ENCODE measurements around the gene ARMC7.
"Not testable (repeated sequence)": the region's sequence is repeated elsewhere in the genome, so short reads cannot be mapped to it uniquely, and the experiment has no call there.

The ARMC7 gene

DNA sequence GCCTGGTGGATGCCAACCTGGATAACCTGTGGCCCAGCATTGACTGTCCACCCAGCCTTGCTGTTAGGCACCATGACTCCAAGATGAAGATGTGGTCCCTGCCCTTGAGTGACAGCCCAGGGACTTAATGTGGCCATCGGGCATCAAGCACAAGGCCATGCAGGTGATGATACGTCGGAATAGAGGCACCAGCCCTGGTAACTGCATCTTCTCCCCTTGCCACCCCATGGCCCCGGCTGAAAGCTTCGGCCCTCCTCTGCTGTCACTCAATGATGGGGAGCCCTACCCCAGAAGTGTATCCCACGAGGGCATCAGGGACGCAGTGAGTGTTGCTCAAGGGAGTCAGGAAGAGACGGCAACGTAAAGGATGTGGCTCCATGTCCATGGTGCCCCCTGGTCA, 19.8 kb downstream of the ARMC7 start:
- TF ChIP-seq, protein P1, sequence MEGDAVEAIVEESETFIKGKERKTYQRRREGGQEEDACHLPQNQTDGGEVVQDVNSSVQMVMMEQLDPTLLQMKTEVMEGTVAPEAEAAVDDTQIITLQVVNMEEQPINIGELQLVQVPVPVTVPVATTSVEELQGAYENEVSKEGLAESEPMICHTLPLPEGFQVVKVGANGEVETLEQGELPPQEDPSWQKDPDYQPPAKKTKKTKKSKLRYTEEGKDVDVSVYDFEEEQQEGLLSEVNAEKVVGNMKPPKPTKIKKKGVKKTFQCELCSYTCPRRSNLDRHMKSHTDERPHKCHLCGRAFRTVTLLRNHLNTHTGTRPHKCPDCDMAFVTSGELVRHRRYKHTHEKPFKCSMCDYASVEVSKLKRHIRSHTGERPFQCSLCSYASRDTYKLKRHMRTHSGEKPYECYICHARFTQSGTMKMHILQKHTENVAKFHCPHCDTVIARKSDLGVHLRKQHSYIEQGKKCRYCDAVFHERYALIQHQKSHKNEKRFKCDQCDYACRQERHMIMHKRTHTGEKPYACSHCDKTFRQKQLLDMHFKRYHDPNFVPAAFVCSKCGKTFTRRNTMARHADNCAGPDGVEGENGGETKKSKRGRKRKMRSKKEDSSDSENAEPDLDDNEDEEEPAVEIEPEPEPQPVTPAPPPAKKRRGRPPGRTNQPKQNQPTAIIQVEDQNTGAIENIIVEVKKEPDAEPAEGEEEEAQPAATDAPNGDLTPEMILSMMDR (IDR thresholded peaks at IDR 0.05; ENCODE audit: low read depth, low read length, missing control alignments) = no peak
- DNase-seq (ENCODE audit: low read depth) = no peak
- H3K4me3 ChIP-seq (ENCODE audit: low read depth, low read length) = no peak overlapping the region
- in situ Hi-C loops (cut with HindIII; ENCODE audit: low sequenced_read_pairs) = no loop called here

DNA sequence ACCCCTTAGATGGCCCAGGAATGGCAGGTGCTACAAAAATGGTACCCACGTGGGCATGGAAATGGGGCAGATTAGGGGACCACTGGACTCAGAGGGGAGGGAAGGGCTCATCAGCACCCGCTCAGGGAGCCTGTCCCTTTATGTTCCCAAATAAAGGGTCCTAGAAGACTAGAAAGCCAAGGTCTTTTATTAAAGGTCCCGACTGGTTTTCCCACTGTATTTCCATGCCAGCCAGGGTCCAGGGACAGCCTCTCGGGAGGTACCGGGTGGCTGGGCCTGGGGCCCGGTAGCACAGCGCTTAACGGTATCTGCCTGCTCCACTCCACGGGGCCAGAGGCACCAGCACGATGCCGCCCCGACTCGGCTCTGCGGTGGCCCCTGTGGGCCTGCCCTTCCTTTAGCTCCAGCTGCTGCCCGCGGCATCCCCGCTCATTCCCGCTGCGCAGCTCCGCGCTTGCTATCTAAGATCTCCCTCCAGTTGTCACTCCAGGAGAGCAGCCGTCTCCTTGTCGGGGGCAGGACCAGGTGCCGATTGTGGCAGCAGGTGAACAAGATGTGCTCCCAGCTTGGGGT, 20.4 kb downstream of the ARMC7 start:
- in situ Hi-C loops (cut with HindIII; ENCODE audit: low sequenced_read_pairs) = no loop called here
- TF ChIP-seq, protein P1 (IDR thresholded peaks at IDR 0.05; ENCODE audit: low read depth, low read length, missing control alignments) = no peak
- DNase-seq (ENCODE audit: low read depth) = no peak
- peak overlapping the region; percentile 82 for H3K4me3 ChIP-seq (ENCODE audit: low read depth, low read length)

DNA sequence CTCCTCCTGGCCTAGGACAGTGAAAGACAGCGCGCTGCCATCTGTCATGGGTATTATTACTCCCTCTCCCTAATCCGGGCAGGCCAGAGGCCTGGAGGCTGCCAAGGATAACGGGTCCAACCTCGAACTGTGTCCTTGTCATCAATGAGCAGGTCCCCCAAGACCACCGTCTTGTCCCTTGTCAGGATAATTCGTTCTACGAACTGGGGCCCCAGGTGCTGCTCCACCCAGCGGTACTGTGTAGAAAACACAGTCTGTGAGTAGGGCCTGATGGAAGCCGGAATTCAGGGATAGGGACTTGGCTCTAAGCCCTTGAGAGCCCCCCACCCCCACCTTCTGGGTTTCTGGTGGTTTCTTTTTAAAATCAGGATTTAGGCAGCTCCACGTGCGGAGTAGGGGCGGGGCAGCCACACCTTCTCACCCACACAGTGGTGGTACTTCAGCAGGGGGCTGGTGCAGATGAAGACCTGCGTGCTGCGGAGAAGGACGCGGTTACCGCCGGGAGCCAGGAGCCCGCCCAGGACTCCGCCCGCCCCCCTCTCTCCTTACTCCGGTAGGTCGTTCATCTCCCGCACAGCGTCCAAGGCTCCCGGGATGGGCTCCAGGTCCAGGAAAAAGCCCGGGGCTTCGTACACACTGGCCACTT, 21.0 kb downstream of the ARMC7 start:
- peak; percentile 40 for DNase-seq (ENCODE audit: low read depth)

DNA sequence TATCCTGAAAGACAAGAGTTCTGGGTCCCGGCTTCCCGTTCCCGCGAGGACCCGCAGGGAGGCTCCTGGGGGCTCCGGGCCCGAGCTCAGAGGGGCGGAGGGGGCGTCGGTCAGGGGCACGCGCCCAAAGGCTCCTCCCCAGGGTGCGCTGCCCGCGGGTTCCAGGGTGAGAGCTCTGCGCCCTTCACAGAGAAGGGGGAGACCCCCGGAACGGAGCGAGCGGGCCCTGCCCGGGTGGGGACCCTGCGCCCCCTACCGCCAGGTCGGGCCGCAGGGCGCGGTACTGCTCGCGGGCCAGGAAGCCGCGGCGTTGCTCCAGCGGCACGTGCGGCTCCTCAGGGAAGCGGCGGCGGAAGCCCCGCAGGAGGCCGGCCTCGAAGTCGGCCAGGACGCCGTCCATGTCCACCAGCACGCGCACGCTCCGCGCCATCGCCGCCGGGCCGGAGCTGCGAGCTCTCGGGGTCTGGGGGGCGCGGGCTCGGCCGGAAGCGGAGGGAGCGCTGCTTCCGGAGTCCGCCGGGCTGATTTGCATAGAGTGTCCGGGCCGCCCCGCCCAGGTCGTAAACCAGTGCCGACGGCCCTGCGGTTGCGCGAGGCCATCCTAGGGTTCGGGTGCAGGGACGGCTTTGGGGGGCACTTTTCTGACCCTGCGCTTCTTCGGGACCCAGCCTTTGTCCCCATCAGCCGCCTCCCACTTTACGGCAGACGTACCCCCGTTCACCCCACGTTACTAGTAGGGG, 21.7 kb downstream of the ARMC7 start, which contains the start of gene NT5C:
Gene NT5C, minus strand, starts transcription at position 465 of the 740 bp plus-strand sequence. Its CDS starts 35 bp downstream, at position 430.
- peak within 1 kb of the TSS; percentile 82 for H3K4me3 ChIP-seq (ENCODE audit: low read depth, low read length)
- peak; percentile 34 for DNase-seq (ENCODE audit: low read depth)
- TF ChIP-seq, protein P1 (IDR thresholded peaks at IDR 0.05; ENCODE audit: low read depth, low read length, missing control alignments) = peak; percentile 70
- in situ Hi-C loops (cut with HindIII; ENCODE audit: low sequenced_read_pairs) = no loop called here

More for the DNA sequence above, 21.0 kb downstream of the ARMC7 start:
- peak overlapping the region; percentile 82 for H3K4me3 ChIP-seq (ENCODE audit: low read depth, low read length)
- in situ Hi-C loops (cut with HindIII; ENCODE audit: low sequenced_read_pairs) = no loop called here
- TF ChIP-seq, protein P1 (IDR thresholded peaks at IDR 0.05; ENCODE audit: low read depth, low read length, missing control alignments) = peak; percentile 79

DNA sequence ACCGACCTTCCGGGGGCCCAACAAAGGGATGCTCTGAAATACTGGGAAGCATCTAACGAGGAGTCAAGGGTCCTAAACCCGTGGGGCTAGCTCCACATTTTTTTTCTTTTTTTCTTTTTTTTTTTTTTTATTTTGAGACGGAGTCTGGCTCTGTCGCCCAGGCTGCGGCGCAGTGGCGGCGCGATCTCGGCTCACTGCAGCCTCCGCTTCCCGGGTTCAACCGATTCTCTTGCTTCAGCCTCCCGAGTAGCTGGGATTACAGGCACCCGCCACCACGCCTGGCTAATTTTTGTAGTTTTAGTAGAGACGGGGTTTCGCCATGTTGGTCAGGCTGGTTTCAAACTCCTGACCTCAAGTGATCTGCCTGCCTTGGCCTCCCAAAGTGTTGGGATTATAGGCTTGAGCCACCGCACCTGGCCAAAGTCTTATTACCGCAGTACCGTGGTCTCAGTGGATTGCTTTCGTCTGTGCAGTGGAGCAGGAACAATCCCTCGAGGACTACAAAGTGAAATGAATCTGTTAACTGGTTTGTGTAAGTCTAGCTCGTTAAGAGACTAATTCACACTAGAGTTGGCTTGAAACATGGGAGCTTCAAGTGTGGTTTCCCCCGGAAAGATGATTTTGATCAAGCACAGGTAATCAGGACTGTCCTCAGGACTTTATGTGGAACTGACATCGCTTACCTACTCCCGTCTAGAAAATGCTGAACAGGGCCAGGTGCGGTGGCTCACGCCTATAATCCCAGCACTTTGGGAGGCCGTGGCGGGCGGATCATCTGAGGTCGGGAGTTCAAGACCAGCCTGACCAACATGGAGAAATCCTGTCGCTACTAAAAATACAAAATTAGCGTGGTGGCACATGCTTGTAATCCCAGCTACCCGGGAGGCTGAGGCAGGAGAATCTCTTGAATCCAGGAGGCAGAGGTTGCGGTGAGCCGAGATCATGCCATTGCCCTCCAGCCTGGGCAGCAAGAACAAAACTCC, 22.5 kb downstream of the ARMC7 start:
- in situ Hi-C loops (cut with HindIII; ENCODE audit: low sequenced_read_pairs); DNase-seq (ENCODE audit: low read depth): not testable (repeated sequence)
- H3K4me3 ChIP-seq (ENCODE audit: low read depth, low read length) = peak overlapping the region; percentile 82

DNA sequence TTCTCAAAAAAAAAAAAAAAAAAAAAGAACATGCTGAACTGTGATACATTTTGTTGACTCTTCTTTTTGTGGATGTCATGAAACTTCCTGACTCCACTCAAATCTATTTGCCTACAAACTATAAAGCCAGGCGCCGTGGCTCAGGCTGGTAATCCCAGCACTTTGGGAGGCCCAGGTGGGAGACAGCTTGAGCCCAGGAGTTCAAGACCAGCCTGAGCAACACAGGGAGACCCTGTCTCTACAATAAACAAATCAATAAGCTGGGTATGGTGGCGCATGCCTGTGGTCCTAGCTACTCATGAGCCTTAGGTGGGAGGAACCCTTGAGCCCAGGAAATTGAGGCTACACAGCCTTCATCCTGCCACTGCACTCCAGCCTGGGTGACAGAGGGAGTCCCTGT, 23.2 kb downstream of the ARMC7 start:
- in situ Hi-C loops (cut with HindIII; ENCODE audit: low sequenced_read_pairs) = no loop called here
- no peak overlapping the region for H3K4me3 ChIP-seq (ENCODE audit: low read depth, low read length)
- no peak for DNase-seq (ENCODE audit: low read depth)

DNA sequence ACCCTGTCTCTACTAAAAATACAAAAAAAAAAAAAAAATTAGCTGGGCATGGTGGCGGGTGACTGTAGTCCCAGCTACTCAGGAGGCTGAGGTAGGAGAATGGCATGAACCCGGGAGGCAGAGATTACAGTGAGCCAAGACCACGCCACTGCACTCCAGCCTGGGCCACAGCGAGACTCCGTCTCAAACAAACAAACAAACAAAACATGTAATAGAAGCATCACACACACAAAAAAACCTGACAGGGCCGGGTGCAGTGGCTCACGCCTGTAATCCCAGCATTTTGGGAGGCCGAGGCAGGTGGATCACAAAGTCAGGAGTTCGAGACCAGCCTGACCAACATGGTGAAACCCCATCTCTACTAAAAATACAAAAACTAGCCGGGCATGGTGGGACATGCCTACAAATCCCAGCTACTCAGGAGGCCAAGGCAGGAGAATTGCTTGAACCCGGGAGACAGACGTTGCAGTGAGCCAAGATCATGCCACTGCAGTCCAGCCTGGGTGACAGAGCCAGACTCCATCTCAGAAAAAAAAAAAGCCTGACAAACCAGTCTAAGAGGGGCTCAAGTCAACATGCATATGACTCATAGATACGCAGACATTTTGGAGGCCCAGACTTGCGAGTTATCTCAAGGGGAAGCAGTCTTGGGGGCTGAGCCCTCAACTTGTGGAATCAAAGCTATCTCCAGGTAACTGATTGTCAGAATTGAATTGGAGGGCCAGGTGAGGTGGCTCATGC, 24.0 kb downstream of the ARMC7 start:
- DNase-seq (ENCODE audit: low read depth); H3K4me3 ChIP-seq (ENCODE audit: low read depth, low read length); in situ Hi-C loops (cut with HindIII; ENCODE audit: low sequenced_read_pairs): not testable (repeated sequence)

More for the DNA sequence above, 23.2 kb downstream of the ARMC7 start:
- TF ChIP-seq, protein P1 (IDR thresholded peaks at IDR 0.05; ENCODE audit: low read depth, low read length, missing control alignments) = no peak

Measured in astrocyte of the cerebellum (primary cell).